GM18858 (cell line): Measurements from ENCODE around the gene ITGAD.

Experiments used
- ATAC-seq: cut with Tn5 transposase; IDR thresholded peaks from one replicate; pipeline ENCODE4 v1.9.1; 2021; ENCODE audit not compliant: unreplicated experiment

Gene ITGAD

GRCh38 chr16:31474173-31474714 lies 81.1 kb downstream of the ITGAD start:
- ATAC-seq = no peak

- ATAC-seq = no peak
Measured at GRCh38 chr16:31474773-31475738, 81.9 kb downstream of the ITGAD start.

GRCh38 chr16:31475946-31476302 lies 82.8 kb downstream of the ITGAD start:
- no peak for ATAC-seq
